SU-DHL-6 (cell line): ENCODE measurements around the gene NRP1.

Source experiments
- H2AFZ ChIP-seq: fragments of 200-600 bp; sonication (generic); 2 replicates; pipeline ENCODE4 v1.6.1; 2014; ENCODE audit warnings: low read depth, mild to moderate bottlenecking, moderate library complexity, mixed read lengths, antibody characterized with exemption, low read length; ENCODE audit not compliant: severe bottlenecking
- H3F3A ChIP-seq: fragments of 200-600 bp; shearing (Covaris generic); 2 replicates; pipeline ENCODE4 v1.6.0; 2016; ENCODE audit warnings: antibody characterized with exemption, mild to moderate bottlenecking; ENCODE audit not compliant: insufficient read depth
- H3K27ac ChIP-seq: fragments of 200-600 bp; sonication (generic); 2 replicates; pipeline ENCODE4 v1.5.1; 2016; ENCODE audit warnings: low read depth, mild to moderate bottlenecking, low read length, moderate library complexity, mixed read lengths
- H3K27me3 ChIP-seq: fragments of 200-600 bp; sonication (generic), shearing (Covaris generic); 2 replicates; pipeline ENCODE4 v1.6.0; 2014; ENCODE audit warnings: mild to moderate bottlenecking, low read length
- H3K36me3 ChIP-seq: fragments of 200-600 bp; sonication (generic); 2 replicates; pipeline ENCODE4 v1.6.1; 2014; ENCODE audit warnings: mild to moderate bottlenecking, low read length, mixed read lengths
- H3K4me2 ChIP-seq: fragments of 300-600, 200-600 bp; shearing (Covaris generic), sonication (generic); 2 replicates; pipeline ENCODE4 v1.6.0; 2014; ENCODE audit warnings: low read length, low read depth, mild to moderate bottlenecking; ENCODE audit not compliant: poor library complexity, severe bottlenecking
- H3K4me3 ChIP-seq: fragments of 200-600 bp; sonication (generic); 2 replicates; pipeline ENCODE4 v1.5.1; 2014; ENCODE audit warnings: antibody characterized with exemption, low read length, mild to moderate bottlenecking, mixed read lengths; ENCODE audit not compliant: insufficient read depth, poor library complexity, severe bottlenecking
- H3K79me2 ChIP-seq: fragments of 200-600 bp; sonication (generic); 2 replicates; pipeline ENCODE4 v1.6.1; 2014; ENCODE audit warnings: mild to moderate bottlenecking, low read length, moderate library complexity; ENCODE audit not compliant: insufficient read depth
- H3K9ac ChIP-seq: fragments of 200-600 bp; sonication (generic); 2 replicates; pipeline ENCODE4 v1.7.0; 2014; ENCODE audit warnings: mild to moderate bottlenecking, low read length
- H3K9me2 ChIP-seq: fragments of 200-600 bp; sonication (generic); replicated peaks from 2 replicates; pipeline ENCODE4 v1.6.1; 2014; ENCODE audit warnings: low read length; ENCODE audit not compliant: insufficient read depth
- H3K9me3 ChIP-seq: fragments of 200-600 bp; sonication (generic); 2 replicates; pipeline ENCODE4 v1.6.1; 2014; ENCODE audit warnings: low read length, mixed read lengths; ENCODE audit not compliant: insufficient read depth
- H4K20me1 ChIP-seq: fragments of 200-600 bp; sonication (generic); 2 replicates; pipeline ENCODE4 v1.6.1; 2014; ENCODE audit warnings: low read depth, mild to moderate bottlenecking, antibody characterized with exemption, low read length, moderate library complexity, mixed read lengths
- EZH2phosphoT487 ChIP-seq: fragments of 200-600 bp; sonication (generic), shearing (Covaris generic); conservative IDR thresholded peaks from 2 replicates; pipeline ENCODE4 v1.6.1; 2018; ENCODE audit warnings: mild to moderate bottlenecking, antibody characterized with exemption, low read length, moderate library complexity, mixed read lengths
- TF ChIP-seq, protein P1 (sequence below): fragments of 200-600 bp; sonication (generic); IDR thresholded peaks from one replicate; pipeline ENCODE4 v1.5.1; 2017; ENCODE audit warnings: antibody characterized with exemption, mild to moderate bottlenecking, low read length, moderate library complexity; ENCODE audit not compliant: insufficient read depth, poor library complexity, severe bottlenecking

Gene NRP1

DNA sequence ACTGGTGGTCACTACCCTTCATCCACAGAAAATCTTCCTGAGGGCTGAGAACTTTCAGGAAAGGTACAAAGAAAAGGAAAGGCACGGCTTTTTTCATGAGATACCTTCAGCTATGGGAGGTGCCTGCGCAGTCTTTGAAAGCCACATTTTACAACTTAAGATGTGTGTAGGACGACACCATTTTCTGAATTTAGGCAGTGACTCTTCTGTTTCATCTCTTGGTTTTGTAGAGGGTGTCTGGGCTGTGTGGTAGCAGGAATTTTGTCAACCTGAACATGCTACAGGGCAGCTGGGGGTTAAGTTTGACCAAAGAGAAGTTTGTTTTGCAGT lies 138.1 kb downstream of the NRP1 start:
- H3K27me3 ChIP-seq = no peaks in the 10 kb centered on the region
- H3K4me3 ChIP-seq = no peak overlapping the region
- H3K9me3 ChIP-seq = no peaks in the 10 kb centered on the region
- no peaks in the 10 kb centered on the region for H3K9me2 ChIP-seq
- TF ChIP-seq EZH2phosphoT487 = no peak
- TF ChIP-seq, protein P1, sequence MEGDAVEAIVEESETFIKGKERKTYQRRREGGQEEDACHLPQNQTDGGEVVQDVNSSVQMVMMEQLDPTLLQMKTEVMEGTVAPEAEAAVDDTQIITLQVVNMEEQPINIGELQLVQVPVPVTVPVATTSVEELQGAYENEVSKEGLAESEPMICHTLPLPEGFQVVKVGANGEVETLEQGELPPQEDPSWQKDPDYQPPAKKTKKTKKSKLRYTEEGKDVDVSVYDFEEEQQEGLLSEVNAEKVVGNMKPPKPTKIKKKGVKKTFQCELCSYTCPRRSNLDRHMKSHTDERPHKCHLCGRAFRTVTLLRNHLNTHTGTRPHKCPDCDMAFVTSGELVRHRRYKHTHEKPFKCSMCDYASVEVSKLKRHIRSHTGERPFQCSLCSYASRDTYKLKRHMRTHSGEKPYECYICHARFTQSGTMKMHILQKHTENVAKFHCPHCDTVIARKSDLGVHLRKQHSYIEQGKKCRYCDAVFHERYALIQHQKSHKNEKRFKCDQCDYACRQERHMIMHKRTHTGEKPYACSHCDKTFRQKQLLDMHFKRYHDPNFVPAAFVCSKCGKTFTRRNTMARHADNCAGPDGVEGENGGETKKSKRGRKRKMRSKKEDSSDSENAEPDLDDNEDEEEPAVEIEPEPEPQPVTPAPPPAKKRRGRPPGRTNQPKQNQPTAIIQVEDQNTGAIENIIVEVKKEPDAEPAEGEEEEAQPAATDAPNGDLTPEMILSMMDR = no peak
- no peak overlapping the region for H3K4me2 ChIP-seq
- no peak overlapping the region for H3K27ac ChIP-seq
- no peaks in the 10 kb centered on the region for H3K36me3 ChIP-seq
- H2AFZ ChIP-seq = no peak overlapping the region
- no peaks in the 10 kb centered on the region for H3F3A ChIP-seq
- H3K79me2 ChIP-seq = no peaks in the 10 kb centered on the region
- H3K9ac ChIP-seq = no peak overlapping the region
- H4K20me1 ChIP-seq = no peaks in the 10 kb centered on the region

DNA sequence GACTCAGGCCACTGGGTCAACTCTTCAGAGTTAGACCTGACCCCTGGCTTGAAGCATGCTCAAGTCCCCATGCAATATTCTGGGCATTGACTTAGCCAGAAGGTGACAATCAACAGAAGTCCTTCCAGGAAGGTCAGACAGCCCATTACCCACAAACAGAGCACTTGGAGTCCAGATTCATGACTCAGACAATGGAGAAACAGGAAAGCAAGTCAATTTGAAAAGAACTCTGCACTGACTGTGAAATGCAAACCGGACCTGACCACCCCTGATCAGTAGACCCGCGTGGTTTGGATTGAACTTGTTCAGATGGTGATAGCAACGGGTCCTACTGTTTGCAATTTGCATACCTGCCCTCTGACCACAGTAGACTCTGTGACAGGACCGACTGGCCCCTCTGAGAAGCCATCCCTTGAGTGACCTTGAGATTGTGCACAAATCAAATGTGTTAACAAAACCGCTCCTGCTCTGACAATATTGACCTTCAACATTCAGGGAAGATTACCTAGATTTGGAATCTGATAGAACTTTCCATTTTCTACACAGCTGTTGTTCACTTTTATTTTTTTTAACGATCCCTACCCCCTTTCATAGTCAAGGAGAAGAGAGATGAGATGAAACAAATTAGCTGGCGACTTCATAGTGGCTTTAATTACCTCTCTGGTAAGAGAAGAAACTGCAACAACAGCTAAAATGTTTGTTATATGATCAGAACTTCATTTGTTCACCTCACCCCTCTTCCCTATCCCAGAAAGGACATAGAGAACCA lies 138.7 kb downstream of the NRP1 start:
- H4K20me1 ChIP-seq = no peaks in the 10 kb centered on the region
- no peak overlapping the region for H3K4me2 ChIP-seq
- TF ChIP-seq EZH2phosphoT487 = no peak
- TF ChIP-seq, protein P1 = no peak
- H3F3A ChIP-seq = no peaks in the 10 kb centered on the region
- H3K9me2 ChIP-seq = no peaks in the 10 kb centered on the region
- H3K27ac ChIP-seq = no peak overlapping the region
- H2AFZ ChIP-seq = no peak overlapping the region
- no peaks in the 10 kb centered on the region for H3K36me3 ChIP-seq
- no peaks in the 10 kb centered on the region for H3K79me2 ChIP-seq
- no peak overlapping the region for H3K4me3 ChIP-seq
- no peak overlapping the region for H3K9ac ChIP-seq
- H3K27me3 ChIP-seq = no peaks in the 10 kb centered on the region
- no peaks in the 10 kb centered on the region for H3K9me3 ChIP-seq

- Histone ChIP-seq H2AFZ (no peak overlapping the region), H3K27me3 (no peaks in the 10 kb centered on the region), H4K20me1 (no peaks in the 10 kb centered on the region), H3K9me2 (no peaks in the 10 kb centered on the region), H3K4me3 (no peak overlapping the region), H3K79me2 (no peaks in the 10 kb centered on the region), H3K9me3 (no peaks in the 10 kb centered on the region), H3K4me2 (no peak overlapping the region), H3K36me3 (no peaks in the 10 kb centered on the region), H3F3A (no peaks in the 10 kb centered on the region), H3K9ac (no peak overlapping the region), H3K27ac (no peak overlapping the region)
- TF ChIP-seq EZH2phosphoT487 = no peak
- TF ChIP-seq, protein P1 = no peak
Observed at GRCh38 chr10:33193701-33194521, 140.6 kb downstream of the NRP1 start.
